Suprapubic skin (tissue), 3 donors: ENCODE measurements around the gene TAF11L2.

ENCODE experiments used
- CTCF ChIP-seq, 2 donors: fragments of 200-600 bp in 1 of 2; fragments of 450-650 bp in 1 of 2; sonication (generic) in 1 of 2; IDR thresholded peaks; one replicate each; pipeline ENCODE4 v1.5.1; 2016 to 2019; ENCODE audit warnings: antibody characterized with exemption in 2 of 2, mild to moderate bottlenecking in 1 of 2, moderate library complexity in 1 of 2
- EP300 ChIP-seq: sonication (generic); formaldehyde crosslinking; IDR thresholded peaks from one replicate; pipeline ENCODE4 v1.6.1; 2017; ENCODE audit warnings: antibody characterized with exemption
- POLR2A ChIP-seq, 2 donors: fragments of 450-650 bp; IDR thresholded peaks; one replicate each; pipeline ENCODE4 v1.6.1; 2017; ENCODE audit warnings: antibody characterized with exemption in 2 of 2, mild to moderate bottlenecking in 2 of 2, moderate library complexity in 2 of 2

DNA sequence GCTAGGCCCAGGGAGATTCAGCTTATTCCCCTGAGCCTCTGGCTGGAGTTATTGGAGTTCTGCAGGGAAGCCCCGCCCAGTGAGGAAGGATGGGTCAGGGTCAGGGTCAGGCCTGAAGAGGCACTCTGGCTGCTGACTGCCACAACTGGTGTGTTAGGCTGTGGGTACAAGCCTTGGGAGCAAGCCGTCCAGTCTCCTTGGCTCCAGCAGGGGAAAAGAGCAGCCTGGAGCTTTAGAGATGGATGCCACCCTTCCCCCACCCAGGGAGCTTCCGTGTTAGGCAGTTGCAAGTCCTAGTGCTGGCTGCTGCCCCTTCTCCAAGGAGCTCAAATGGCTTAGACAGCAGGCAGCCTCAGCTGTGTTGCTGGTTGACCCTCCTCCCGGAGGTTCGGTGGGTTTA is 34.4 kb upstream of the TAF11L2 start:
- TF ChIP-seq CTCF (IDR thresholded peaks at IDR 0.05), result no peak
- TF ChIP-seq POLR2A (IDR thresholded peaks at IDR 0.05), result no peak
- no peak for TF ChIP-seq EP300
